Mesenchymal stem cell (in vitro differentiated cells and primary cell): ENCODE measurements around the gene VARS2.
"Not testable (repeated sequence)": the region's sequence is repeated elsewhere in the genome, so short reads cannot be mapped to it uniquely, and the experiment has no call there.

Source experiments
- DNase-seq: peaks from one replicate; pipeline ENCODE4 v3.0.0-alpha.2; 2013
- H2AFZ ChIP-seq: one replicate; pipeline ENCODE4 v1.6.1; 2013; ENCODE audit warnings: low read depth, mild to moderate bottlenecking, control low read depth, inconsistent platforms, low read length, moderate library complexity
- H2AK5ac ChIP-seq: 2 replicates; pipeline ENCODE4 v1.6.1; 2013; ENCODE audit warnings: low read length, moderate library complexity, mild to moderate bottlenecking, inconsistent platforms; ENCODE audit not compliant: severe bottlenecking
- H2BK120ac ChIP-seq: one replicate; pipeline ENCODE4 v1.6.1; 2013; ENCODE audit warnings: low read depth, mild to moderate bottlenecking, inconsistent platforms, low read length, moderate library complexity
- H2BK12ac ChIP-seq, 2 experiments: one replicate each; pipeline ENCODE4 v1.6.1; 2013; ENCODE audit warnings: inconsistent platforms in 2 of 2, low read length in 2 of 2, mild to moderate bottlenecking in 2 of 2, moderate library complexity in 2 of 2, control low read depth in 1 of 2
- H2BK15ac ChIP-seq: one replicate; pipeline ENCODE4 v1.6.1; 2013; ENCODE audit warnings: mild to moderate bottlenecking, low read depth, inconsistent platforms; ENCODE audit not compliant: poor library complexity, severe bottlenecking
- H2BK5ac ChIP-seq: 2 replicates; pipeline ENCODE4 v1.6.1; 2013; ENCODE audit warnings: low read depth, mild to moderate bottlenecking, low read length, control low read depth, inconsistent platforms; ENCODE audit not compliant: poor library complexity, severe bottlenecking
- H3K14ac ChIP-seq, 2 experiments: one replicate each; pipeline ENCODE4 v1.6.1; 2013; ENCODE audit warnings: inconsistent platforms in 2 of 2, low read length in 2 of 2, control low read depth in 1 of 2, mild to moderate bottlenecking in 1 of 2, moderate library complexity in 1 of 2
- H3K18ac ChIP-seq, 2 experiments: one replicate each; pipeline ENCODE4 v1.6.1; 2013; ENCODE audit warnings: inconsistent platforms in 2 of 2, low read length in 2 of 2, control low read depth in 1 of 2, low read depth in 1 of 2, mild to moderate bottlenecking in 1 of 2
- H3K23ac ChIP-seq, 2 experiments: one replicate each; pipeline ENCODE4 v1.6.1; 2013; ENCODE audit warnings: inconsistent platforms in 2 of 2, low read length in 2 of 2, mild to moderate bottlenecking in 2 of 2, moderate library complexity in 2 of 2, control low read depth in 1 of 2
- H3K27ac ChIP-seq: 2 replicates; pipeline ENCODE4 v1.5.1; 2013; ENCODE audit warnings: mild to moderate bottlenecking, moderate library complexity, low read length, control low read depth, inconsistent platforms; ENCODE audit not compliant: poor library complexity, severe bottlenecking
- H3K27me3 ChIP-seq, 2 experiments: 2 replicates each; pipeline versions ENCODE4 v1.6.1 to v1.7.0; 2013; ENCODE audit warnings: low read length in 2 of 2, mild to moderate bottlenecking in 2 of 2, moderate library complexity in 2 of 2, control low read depth in 1 of 2, inconsistent platforms in 1 of 2; ENCODE audit not compliant: control insufficient read depth in 1 of 2, insufficient read depth in 1 of 2
- H3K36me3 ChIP-seq, 2 experiments: 2 replicates each; pipeline versions ENCODE4 v1.6.1 to v1.7.0; 2013; ENCODE audit warnings: low read length in 2 of 2, control low read depth in 1 of 2, inconsistent platforms in 1 of 2, low read depth in 1 of 2, mild to moderate bottlenecking in 1 of 2; ENCODE audit not compliant: insufficient read depth in 2 of 2, control insufficient read depth in 1 of 2
- H3K4ac ChIP-seq, 2 experiments: one replicate each; pipeline ENCODE4 v1.6.1; 2013; ENCODE audit warnings: inconsistent platforms in 2 of 2, low read length in 2 of 2, mild to moderate bottlenecking in 2 of 2, moderate library complexity in 2 of 2, control low read depth in 1 of 2, low read depth in 1 of 2
- H3K4me1 ChIP-seq: 2 replicates; pipeline ENCODE4 v1.6.1; 2013; ENCODE audit warnings: low read depth, low read length, control low read depth; ENCODE audit not compliant: control insufficient read depth, insufficient read depth
- H3K4me2 ChIP-seq: 2 replicates; pipeline ENCODE4 v1.6.1; 2013; ENCODE audit warnings: low read length, mild to moderate bottlenecking, inconsistent platforms; ENCODE audit not compliant: poor library complexity, severe bottlenecking
- H3K4me3 ChIP-seq, 2 experiments: 2 replicates each; pipeline versions ENCODE4 v1.5.1 to v1.7.0; 2013; ENCODE audit warnings: low read length in 2 of 2, mild to moderate bottlenecking in 2 of 2, control low read depth in 1 of 2, low read depth in 1 of 2; ENCODE audit not compliant: insufficient read depth in 1 of 2
- H3K79me1 ChIP-seq: replicated peaks from 2 replicates; pipeline ENCODE4 v1.6.1; 2013; ENCODE audit warnings: mild to moderate bottlenecking, control low read depth, low read length, inconsistent platforms; ENCODE audit not compliant: poor library complexity, severe bottlenecking
- H3K9ac ChIP-seq: 2 replicates; pipeline ENCODE4 v1.7.0; 2013; ENCODE audit warnings: mild to moderate bottlenecking, low read length, moderate library complexity
- H3K9me3 ChIP-seq: 2 replicates; pipeline ENCODE4 v1.7.0; 2013; ENCODE audit warnings: mild to moderate bottlenecking, low read length; ENCODE audit not compliant: control insufficient read depth
- H4K8ac ChIP-seq: one replicate; pipeline ENCODE4 v1.6.1; 2013; ENCODE audit warnings: inconsistent platforms, mild to moderate bottlenecking, low read length, moderate library complexity
- H4K91ac ChIP-seq: one replicate; pipeline ENCODE4 v1.6.1; 2013; ENCODE audit warnings: mild to moderate bottlenecking, low read length, inconsistent platforms
- WGBS: methylation state at CpG from one replicate; pipeline ENCODE4 v1.1.7; 2013; ENCODE audit warnings: mixed read lengths; 5-methylcytosine and 5-hydroxymethylcytosine counted together

VARS2 gene

DNA sequence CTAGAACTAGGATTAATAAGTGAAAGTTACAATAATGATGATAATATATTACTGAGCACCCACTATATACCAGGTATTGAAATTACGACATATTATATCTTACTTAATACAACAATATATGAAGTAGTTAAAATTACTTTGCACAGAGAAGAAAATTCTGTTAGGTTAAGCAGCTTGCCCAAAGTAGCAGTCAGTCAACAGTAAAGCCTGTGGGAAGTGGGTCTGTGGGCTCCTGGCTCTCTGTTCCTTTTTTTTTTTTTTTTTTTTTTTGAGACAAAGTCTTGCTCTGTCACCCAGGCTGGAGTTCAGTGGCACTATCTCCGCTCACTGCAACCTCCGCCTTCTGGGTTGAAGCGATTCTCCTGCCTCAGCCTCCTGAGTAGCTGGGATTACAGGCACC, 10.8 kb upstream of the VARS2 start:
- Histone ChIP-seq H3K27me3 (no peaks in the 10 kb centered on the region), H2BK12ac (no peak overlapping the region), H2BK120ac (no peak overlapping the region), H3K23ac (no peak overlapping the region), H2BK5ac (no peak overlapping the region), H3K4me1 (peaks cover 3% of the 10 kb centered on the region), H3K14ac (no peak overlapping the region), H2AK5ac (no peak overlapping the region), H3K4me3 (no peak overlapping the region), H3K4ac (no peak overlapping the region), H3K79me1 (no peaks in the 10 kb centered on the region), H3K18ac (no peak overlapping the region), H3K27ac (no peak overlapping the region), H4K8ac (no peak overlapping the region), H2BK15ac (no peak overlapping the region), H2AFZ (no peak overlapping the region), H3K9ac (no peak overlapping the region), H4K91ac (no peak overlapping the region), H3K36me3 (peaks cover 15 to 21% of the 10 kb centered on the region in 2 experiments), H3K9me3 (no peaks in the 10 kb centered on the region), H3K4me2 (no peak overlapping the region)
- WGBS: 89% methylated on average over 3 of the region's 4 CpGs
- no peak for DNase-seq

DNA sequence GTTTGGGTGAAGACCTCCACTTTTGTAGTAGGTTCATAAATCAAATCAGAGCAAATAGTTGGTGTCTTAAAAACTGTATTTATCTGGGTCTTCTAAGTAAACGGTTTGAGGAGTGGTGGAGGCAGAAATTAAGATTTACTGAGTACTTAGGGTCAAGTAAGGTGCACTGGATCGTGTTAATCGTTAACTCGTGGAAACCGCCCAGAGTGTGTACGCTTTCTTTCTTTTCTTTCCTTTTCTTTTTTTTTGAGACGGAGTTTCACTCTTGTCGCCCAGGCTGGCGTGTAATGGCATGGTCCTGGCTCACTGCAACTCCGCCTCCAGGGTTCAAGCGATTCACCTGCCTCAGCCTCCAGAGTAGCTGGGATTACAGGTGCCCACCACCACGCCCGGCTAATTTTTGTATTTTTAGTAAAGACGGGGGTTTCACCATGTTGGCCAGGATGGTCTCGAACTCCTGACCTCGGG, 6.7 kb upstream of the VARS2 start:
- not testable (repeated sequence) for H3K14ac ChIP-seq, H2BK120ac ChIP-seq, H3K9me3 ChIP-seq, H3K4ac ChIP-seq, H2AK5ac ChIP-seq, H3K23ac ChIP-seq, H2BK12ac ChIP-seq, H3K27ac ChIP-seq, H3K27me3 ChIP-seq, H4K91ac ChIP-seq, H3K4me1 ChIP-seq, H2BK15ac ChIP-seq, H3K18ac ChIP-seq, DNase-seq, H2BK5ac ChIP-seq
- Histone ChIP-seq H4K8ac (peak overlapping the region; percentile 55), H3K9ac (peak overlapping the region; percentile 94), H2AFZ (peak overlapping the region; percentile 79), H3K4me3 (peak overlapping the region; percentile 54 to 96), H3K79me1 (peaks cover 13% of the 10 kb centered on the region), H3K36me3 (peaks cover 26 to 29% of the 10 kb centered on the region in 2 experiments), H3K4me2 (peak overlapping the region; percentile 59)
- WGBS: 72% methylated on average over 16 of the region's 16 CpGs

DNA sequence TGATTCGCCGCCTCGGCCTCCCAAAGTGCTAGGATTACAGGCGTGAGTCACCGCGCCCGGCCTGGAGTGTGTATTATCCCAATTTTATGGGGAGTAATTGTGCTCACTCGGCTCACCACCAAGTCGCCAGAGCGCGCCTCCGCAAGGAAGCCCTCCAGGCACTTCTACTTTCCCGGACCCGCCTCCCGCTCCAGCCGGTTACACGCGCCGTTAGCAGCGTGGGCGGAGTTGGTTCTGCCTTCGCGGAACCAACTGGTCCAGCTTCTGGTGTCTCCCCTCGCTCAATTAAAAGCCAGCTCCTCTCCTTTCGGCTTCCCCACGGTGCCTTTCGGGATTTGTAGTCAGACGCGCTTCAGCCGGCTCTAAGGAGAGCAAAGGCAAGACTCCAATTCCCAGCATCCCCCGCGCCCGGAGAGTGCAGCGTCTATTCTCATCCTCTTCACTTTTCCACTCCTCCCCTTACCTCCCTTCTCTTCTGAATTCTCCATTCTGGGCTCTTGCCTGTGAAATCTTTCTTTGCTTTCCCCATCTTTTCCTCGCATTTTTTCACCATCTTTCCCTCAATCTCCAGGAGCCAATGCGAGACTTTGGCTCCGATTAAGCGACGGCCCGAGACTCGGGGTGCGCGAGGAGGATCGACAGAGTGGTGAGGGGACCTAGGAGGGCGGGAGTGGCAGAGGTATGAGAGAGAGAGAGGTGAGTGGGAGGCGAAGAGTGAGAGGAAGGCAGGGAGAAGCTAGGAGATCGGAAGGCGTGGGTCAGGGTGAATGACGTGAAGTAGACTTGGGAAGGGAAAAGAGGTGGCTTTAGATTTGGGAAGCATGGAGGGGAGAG, 6.1 kb upstream of the VARS2 start, which contains the start of gene GTF2H4:
TSS of gene GTF2H4 (plus strand) at position 450 of the 834 bp plus-strand sequence.
- peak; percentile 99 for DNase-seq
- under 1% methylated on average over 48 of the region's 49 CpGs for WGBS

DNA sequence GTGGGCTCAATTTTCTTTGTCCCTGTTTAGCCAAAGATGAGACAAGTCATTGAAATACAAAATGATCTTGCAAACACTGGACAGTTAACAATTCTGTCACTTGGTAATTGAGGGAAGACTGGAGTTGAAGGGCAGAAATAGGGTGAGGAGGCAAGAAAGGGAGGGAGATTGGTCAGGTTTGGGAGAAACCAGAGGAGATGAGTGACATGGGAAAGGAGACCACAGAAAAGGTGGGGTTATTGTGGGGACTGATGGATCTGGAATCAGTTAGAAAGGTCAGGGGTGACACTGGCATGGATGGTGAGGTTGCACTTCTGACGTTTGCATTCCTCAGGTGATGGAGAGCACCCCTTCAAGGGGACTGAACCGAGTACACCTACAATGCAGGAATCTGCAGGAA, 5.3 kb upstream of the VARS2 start:
- no peak overlapping the region for H2AFZ ChIP-seq
- peak overlapping the region in 1 of 2 experiments; percentile 26 for H3K23ac ChIP-seq
- no peak overlapping the region for H2BK12ac ChIP-seq
- no peaks in the 10 kb centered on the region for H3K27me3 ChIP-seq
- H3K9me3 ChIP-seq: no peaks in the 10 kb centered on the region
- H2BK120ac ChIP-seq: no peak overlapping the region
- peaks cover 13% of the 10 kb centered on the region for H3K79me1 ChIP-seq
- DNase-seq: no peak
- 55% methylated on average over 2 of the region's 2 CpGs for WGBS
- H3K4ac ChIP-seq: peak overlapping the region in 1 of 2 experiments; percentile 13
- peaks cover 12% of the 10 kb centered on the region for H3K4me1 ChIP-seq
- H4K91ac ChIP-seq: no peak overlapping the region
- H3K9ac ChIP-seq: peak overlapping the region; percentile 94
- no peak overlapping the region for H4K8ac ChIP-seq
- no peak overlapping the region for H3K27ac ChIP-seq
- no peak overlapping the region for H3K14ac ChIP-seq
- peak overlapping the region; percentile 60 for H3K4me2 ChIP-seq
- H2BK15ac ChIP-seq: no peak overlapping the region
- no peak overlapping the region for H3K18ac ChIP-seq
- H2BK5ac ChIP-seq: no peak overlapping the region
- peak overlapping the region; percentile 74 to 96 for H3K4me3 ChIP-seq
- H3K36me3 ChIP-seq: peaks cover 32 to 40% of the 10 kb centered on the region in 2 experiments
- H2AK5ac ChIP-seq: no peak overlapping the region

More for the DNA sequence above, 6.1 kb upstream of the VARS2 start, which contains the start of gene GTF2H4:
- Histone ChIP-seq H2BK5ac (no peak within 1 kb of the TSS), H2BK12ac (no peak within 1 kb of the TSS), H3K4me1 (peaks cover 10% of the 10 kb centered on the region), H3K9me3 (no peaks in the 10 kb centered on the region), H3K18ac (peak within 1 kb of the TSS; percentile 28 to 64), H3K4me3 (peak within 1 kb of the TSS; percentile 74 to 96), H2AFZ (peak within 1 kb of the TSS; percentile 79), H3K4me2 (peak within 1 kb of the TSS; percentile 60), H2BK15ac (peak within 1 kb of the TSS; percentile 13), H2BK120ac (no peak within 1 kb of the TSS), H3K9ac (peak within 1 kb of the TSS; percentile 94), H3K27me3 (no peaks in the 10 kb centered on the region), H3K14ac (no peak within 1 kb of the TSS), H4K91ac (no peak within 1 kb of the TSS), H3K4ac (peak within 1 kb of the TSS in 1 of 2 experiments; percentile 13), H2AK5ac (no peak within 1 kb of the TSS), H3K36me3 (peaks cover 29 to 35% of the 10 kb centered on the region in 2 experiments), H3K79me1 (peaks cover 13% of the 10 kb centered on the region), H3K27ac (peak within 1 kb of the TSS; percentile 58), H4K8ac (peak within 1 kb of the TSS; percentile 55), H3K23ac (peak within 1 kb of the TSS in 1 of 2 experiments; percentile 26)
